BE2C (cell line): ENCODE data around the gene SRSF1.

Source experiments
- DNase-seq: peaks from one replicate; pipeline ENCODE4 v3.0.0-alpha.2; 2020
- H3K27me3 ChIP-seq: fragments of 250-450 bp; sonication (Bioruptor Pico); 2 replicates; pipeline ENCODE4 v1.5.1; 2020; ENCODE audit warnings: mild to moderate bottlenecking
- H3K36me3 ChIP-seq: fragments of 250-450 bp; sonication (Bioruptor Pico); 2 replicates; pipeline ENCODE4 v1.5.1; 2020; ENCODE audit warnings: mild to moderate bottlenecking
- H3K4me1 ChIP-seq: fragments of 250-450 bp; sonication (Bioruptor Pico); 2 replicates; pipeline ENCODE4 v1.5.1; 2020
- H3K4me3 ChIP-seq: 2 replicates; pipeline ENCODE4 v1.5.1; 2011; ENCODE audit warnings: low read depth, low read length
- H3K9me3 ChIP-seq: fragments of 250-450 bp; sonication (Bioruptor Pico); 2 replicates; pipeline ENCODE4 v1.5.1; 2020
- TF ChIP-seq, protein P1 (sequence below): IDR thresholded peaks from 2 replicates; pipeline ENCODE4 v1.5.1; 2012; ENCODE audit warnings: mild to moderate bottlenecking, low read depth, low read length

Gene SRSF1

DNA sequence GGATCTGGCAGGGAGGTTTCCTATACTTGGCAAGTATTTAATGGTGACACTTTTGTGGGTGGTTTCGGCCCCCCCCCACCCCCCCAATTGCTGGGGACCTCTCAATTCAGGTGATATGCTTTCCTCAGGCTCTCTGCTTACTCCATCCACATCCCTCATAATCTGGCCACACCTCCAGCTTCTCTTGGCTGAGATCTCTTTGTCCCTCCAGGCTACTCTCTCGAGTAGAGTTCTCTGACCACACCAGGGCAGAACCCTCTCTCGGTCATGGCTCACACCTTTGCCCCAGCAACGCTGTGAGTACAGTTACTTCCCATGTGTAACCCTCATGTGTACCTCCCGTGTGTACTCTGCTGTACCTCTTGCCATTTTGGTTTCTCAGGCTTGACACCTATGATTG lies 34.1 kb upstream of the SRSF1 start:
- Histone ChIP-seq H3K9me3 (no peaks in the 10 kb centered on the region), H3K4me1 (no peaks in the 10 kb centered on the region), H3K27me3 (peaks cover 47% of the 10 kb centered on the region), H3K4me3 (no peak overlapping the region), H3K36me3 (no peaks in the 10 kb centered on the region)
- TF ChIP-seq, protein P1, sequence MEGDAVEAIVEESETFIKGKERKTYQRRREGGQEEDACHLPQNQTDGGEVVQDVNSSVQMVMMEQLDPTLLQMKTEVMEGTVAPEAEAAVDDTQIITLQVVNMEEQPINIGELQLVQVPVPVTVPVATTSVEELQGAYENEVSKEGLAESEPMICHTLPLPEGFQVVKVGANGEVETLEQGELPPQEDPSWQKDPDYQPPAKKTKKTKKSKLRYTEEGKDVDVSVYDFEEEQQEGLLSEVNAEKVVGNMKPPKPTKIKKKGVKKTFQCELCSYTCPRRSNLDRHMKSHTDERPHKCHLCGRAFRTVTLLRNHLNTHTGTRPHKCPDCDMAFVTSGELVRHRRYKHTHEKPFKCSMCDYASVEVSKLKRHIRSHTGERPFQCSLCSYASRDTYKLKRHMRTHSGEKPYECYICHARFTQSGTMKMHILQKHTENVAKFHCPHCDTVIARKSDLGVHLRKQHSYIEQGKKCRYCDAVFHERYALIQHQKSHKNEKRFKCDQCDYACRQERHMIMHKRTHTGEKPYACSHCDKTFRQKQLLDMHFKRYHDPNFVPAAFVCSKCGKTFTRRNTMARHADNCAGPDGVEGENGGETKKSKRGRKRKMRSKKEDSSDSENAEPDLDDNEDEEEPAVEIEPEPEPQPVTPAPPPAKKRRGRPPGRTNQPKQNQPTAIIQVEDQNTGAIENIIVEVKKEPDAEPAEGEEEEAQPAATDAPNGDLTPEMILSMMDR, result no peak
- no peak for DNase-seq

DNA sequence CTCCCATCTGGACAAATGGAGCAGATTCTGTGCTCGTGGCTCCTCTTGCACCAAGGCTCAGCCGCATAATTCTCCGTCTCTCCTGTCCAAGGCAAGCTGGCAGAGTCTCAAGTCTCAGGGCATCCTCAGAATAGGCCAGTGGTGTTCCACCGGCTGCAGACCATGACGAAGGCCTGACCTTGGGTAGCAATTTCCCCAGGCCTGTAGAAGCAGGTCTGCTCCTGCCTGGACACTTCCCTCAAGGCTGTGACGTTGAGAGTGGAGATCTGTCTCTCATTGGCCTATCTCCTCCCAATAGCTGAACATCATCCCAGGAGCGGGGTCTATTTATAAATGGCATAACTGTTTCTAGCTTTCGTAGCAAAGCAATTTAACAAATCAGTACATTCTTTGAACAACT lies 33.3 kb upstream of the SRSF1 start:
- Histone ChIP-seq H3K27me3 (peaks cover 52% of the 10 kb centered on the region), H3K9me3 (no peaks in the 10 kb centered on the region), H3K4me1 (no peaks in the 10 kb centered on the region), H3K36me3 (no peaks in the 10 kb centered on the region), H3K4me3 (no peak overlapping the region)
- no peak for DNase-seq
- TF ChIP-seq, protein P1, result no peak

DNA sequence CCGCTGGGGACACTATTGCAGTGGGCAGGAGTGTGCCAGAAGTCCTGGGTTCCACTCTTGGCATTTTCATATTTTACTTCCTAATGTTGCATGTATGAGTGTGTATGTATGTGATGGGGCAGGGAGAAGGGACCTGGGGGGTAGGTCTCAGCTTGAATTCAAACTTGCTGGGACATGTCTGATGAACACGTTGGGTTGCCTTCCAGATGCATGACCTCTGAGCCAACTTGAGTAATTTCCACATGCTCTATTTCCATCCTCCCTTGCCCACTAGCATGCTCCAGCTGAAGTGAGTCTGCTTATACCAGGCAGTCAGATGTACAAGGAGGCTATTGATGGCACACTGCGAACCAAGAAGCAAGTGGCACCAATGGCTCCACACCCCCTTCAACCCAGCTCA lies 32.9 kb upstream of the SRSF1 start:
- TF ChIP-seq, protein P1, result no peak
- DNase-seq, result no peak
- Histone ChIP-seq H3K27me3 (peaks cover 55% of the 10 kb centered on the region), H3K36me3 (no peaks in the 10 kb centered on the region), H3K4me3 (no peak overlapping the region), H3K4me1 (no peaks in the 10 kb centered on the region), H3K9me3 (no peaks in the 10 kb centered on the region)

DNA sequence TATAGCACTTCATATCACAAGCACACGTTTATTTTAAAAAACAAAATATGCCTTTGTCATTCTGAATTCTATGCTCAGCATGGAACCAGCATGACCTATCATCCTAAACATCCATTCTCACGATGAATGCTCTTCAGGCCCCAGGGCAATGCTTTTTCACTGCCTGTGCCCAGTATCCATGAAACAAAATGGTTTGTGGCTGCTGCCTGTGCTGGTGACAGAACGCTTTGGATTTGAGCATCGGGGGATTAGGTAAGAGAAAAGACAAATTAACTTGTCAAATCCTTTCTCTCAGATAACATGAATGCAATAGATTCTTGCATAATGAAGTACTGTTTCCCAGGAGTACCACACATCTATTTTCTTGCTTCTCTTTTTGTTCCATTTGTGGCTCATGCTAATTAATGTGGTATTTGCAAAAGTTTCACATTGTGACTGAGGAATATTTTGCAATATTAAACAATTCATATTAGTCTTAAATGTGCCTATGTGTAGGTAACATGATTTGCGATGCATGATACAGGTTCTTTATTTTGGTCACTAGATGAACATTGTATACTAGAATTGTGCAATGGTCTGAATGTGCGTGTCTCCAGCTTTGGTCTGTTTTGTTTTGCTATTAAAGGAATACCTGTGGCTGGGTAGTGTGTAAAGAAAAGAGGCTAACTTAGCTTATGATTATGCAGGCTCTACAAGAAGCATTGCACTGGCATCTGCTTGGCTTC lies 25.8 kb upstream of the SRSF1 start:
- no peak overlapping the region for H3K4me3 ChIP-seq
- TF ChIP-seq, protein P1, result no peak
- no peaks in the 10 kb centered on the region for H3K4me1 ChIP-seq
- H3K27me3 ChIP-seq, result peaks cover 28% of the 10 kb centered on the region
- no peaks in the 10 kb centered on the region; the same call in 1 of the 2 replicates for H3K9me3 ChIP-seq
- no peaks in the 10 kb centered on the region for H3K36me3 ChIP-seq
- DNase-seq, result no peak

DNA sequence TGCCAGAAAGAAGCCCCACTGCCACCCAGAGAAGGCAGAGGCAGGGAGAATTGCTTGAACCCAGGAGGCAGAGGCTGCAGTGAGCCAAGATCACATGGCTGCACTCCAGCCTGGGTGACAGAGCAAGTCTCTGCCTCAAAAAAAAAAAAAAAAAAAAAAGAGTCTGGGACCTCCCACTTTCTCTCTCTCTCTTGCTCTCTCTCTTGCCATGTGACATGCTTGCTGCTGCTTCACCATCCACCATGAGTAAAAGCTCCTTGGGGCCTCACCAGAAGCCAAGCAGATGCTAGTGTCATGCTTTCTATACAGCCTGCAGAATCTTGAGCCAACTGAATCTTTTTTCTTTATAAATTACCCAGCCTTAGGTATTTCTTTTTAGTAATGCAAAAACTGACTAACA lies 21.5 kb upstream of the SRSF1 start:
- no peaks in the 10 kb centered on the region for H3K36me3 ChIP-seq
- no peaks in the 10 kb centered on the region for H3K4me1 ChIP-seq
- no peaks in the 10 kb centered on the region; the same call in 1 of the 2 replicates for H3K9me3 ChIP-seq
- TF ChIP-seq, protein P1, result no peak
- DNase-seq, result no peak
- no peak overlapping the region for H3K4me3 ChIP-seq
- H3K27me3 ChIP-seq, result peaks cover 32% of the 10 kb centered on the region

DNA sequence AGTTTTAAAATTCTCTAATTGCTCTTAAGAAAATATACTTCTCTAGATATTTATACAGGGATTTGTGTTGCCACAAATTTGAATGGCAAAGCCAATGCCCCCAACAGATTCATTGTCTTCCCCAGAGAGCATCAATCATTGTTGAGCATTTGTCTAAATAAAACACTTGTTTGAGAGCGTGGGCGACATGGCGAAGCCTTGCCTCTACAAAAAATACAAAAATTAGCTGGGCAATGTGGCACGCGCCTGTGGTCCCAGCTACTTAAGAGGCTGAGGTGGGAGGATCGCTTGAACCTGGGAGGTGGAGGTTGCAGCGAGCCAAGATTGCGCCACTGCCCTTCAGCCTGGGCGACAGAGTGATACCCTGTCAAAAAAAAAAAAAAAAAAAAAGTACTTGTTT lies 13.4 kb upstream of the SRSF1 start:
- no peaks in the 10 kb centered on the region for H3K4me1 ChIP-seq
- no peak for DNase-seq
- TF ChIP-seq, protein P1, result no peak
- no peak overlapping the region for H3K4me3 ChIP-seq
- no peaks in the 10 kb centered on the region for H3K9me3 ChIP-seq
- H3K27me3 ChIP-seq, result peaks cover 34% of the 10 kb centered on the region
- H3K36me3 ChIP-seq, result no peaks in the 10 kb centered on the region
